ENCODE measurements around the gene GAS7.
A peak's percentile ranks its signal among the peaks of the same experiment; 100 is the strongest.

Gene GAS7

DNA sequence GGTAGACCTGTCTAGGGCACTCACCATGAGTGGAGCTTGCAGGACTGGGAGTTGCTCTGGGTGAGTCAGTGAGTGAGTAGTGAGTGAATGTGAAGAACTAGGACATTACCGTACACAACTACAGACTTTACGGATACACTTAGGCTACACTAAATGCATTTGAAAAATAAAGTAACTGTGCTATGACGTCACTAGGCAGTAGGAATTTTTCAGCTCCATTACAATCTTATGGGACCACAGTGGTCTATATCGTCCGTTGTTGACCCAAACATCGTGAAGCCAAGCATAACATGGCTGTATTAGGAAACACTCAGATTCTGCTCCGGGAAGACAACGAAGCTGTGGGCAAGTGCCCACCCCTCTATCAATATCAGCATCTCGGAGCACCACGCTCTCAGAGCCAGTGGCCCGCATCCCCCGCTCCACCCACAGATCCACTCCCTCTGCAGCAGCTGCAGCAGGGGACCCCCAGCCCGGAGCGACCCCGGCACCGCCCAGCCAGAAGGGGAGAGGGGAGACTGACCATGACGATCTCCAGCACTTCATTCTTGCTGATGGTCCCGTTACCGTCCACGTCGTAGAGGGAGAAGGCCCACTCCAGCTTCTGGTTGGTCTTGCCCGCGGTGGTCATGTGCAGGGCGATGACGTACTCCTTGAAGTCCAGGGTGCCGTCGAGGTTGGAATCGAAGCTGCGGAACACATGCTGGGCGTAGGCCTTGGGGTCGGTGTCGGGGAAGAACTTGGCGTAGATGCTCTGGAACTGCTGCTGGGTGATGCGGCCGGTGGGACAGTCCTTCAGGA lies 293.9 kb downstream of the GAS7 start:
- H3K79me2 ChIP-seq (ENCODE audit: control insufficient read depth, insufficient read depth, low read length, poor library complexity): no peaks in the 10 kb centered on the region
- no CpG with 5 or more reads among the region's 35 CpGs for WGBS (ENCODE audit: extremely low coverage, insufficient coverage, insufficient read length)
- no peaks in the 10 kb centered on the region for H3K27me3 ChIP-seq (ENCODE audit: insufficient read depth, low read length)
- H4K12ac ChIP-seq (ENCODE audit: low read depth, low read length): no peak overlapping the region
- no peak overlapping the region for H2AFZ ChIP-seq (ENCODE audit: insufficient read depth, low read length, poor library complexity)
- no peak overlapping the region for H3K9ac ChIP-seq (ENCODE audit: low read length)
- DNase-seq: no peak
- no peak overlapping the region for H4K91ac ChIP-seq (ENCODE audit: low read depth, low read length)
- H3K27ac ChIP-seq (ENCODE audit: low read depth, low read length): no peak overlapping the region
- no peaks in the 10 kb centered on the region for H3K79me1 ChIP-seq (ENCODE audit: low read length)
- H2AK5ac ChIP-seq (ENCODE audit: low read length): no peak overlapping the region
- no peaks in the 10 kb centered on the region for H3K36me3 ChIP-seq (ENCODE audit: control insufficient read depth in 1 of 2, insufficient read depth in 2 of 2, low read length in 2 of 2)
- no peak overlapping the region for H3K14ac ChIP-seq (ENCODE audit: low read length)
- no peak overlapping the region for H3K18ac ChIP-seq (ENCODE audit: low read length)
- no peak overlapping the region for H2BK120ac ChIP-seq (ENCODE audit: insufficient read depth, low read length, poor library complexity)
- no peaks in the 10 kb centered on the region for H3K9me3 ChIP-seq (ENCODE audit: insufficient read depth, low read depth, low read length)
- no peak overlapping the region for H3K4ac ChIP-seq (ENCODE audit: low read depth, low read length)
- H4K8ac ChIP-seq (ENCODE audit: low read depth, low read length): no peak overlapping the region
- H2BK12ac ChIP-seq (ENCODE audit: low read length): no peak overlapping the region
- H3K4me3 ChIP-seq (ENCODE audit: low read depth, low read length): no peak overlapping the region
- H3K4me1 ChIP-seq (ENCODE audit: control insufficient read depth in 1 of 2, insufficient read depth in 2 of 2, low read length in 2 of 2): peaks cover 13% of the 10 kb centered on the region in 2 experiments
- no peak overlapping the region for H3K4me2 ChIP-seq (ENCODE audit: low read length)
- no peak overlapping the region for H3K23ac ChIP-seq (ENCODE audit: low read length)
- H2BK5ac ChIP-seq (ENCODE audit: low read depth, low read length, poor library complexity): no peak overlapping the region

DNA sequence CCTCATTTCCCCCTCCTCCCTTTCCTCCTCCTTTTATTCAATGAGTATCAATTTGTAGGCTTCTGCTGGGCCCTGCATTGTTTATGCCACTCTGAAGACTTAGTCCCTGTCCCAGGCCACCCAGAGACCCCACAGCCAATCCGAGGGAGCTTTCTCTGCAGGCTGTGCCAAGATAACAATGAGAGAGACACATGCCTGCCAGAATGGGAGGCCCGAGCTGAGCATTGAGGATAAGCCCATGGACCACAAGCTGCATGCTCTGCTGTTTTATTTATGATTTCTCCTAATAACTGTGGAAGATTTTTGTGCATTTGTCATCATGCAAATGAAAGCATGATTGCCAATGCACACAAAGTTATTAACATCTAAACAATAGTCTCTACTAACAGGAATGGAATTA lies 296.3 kb downstream of the GAS7 start:
- Histone ChIP-seq H2AFZ (ENCODE audit: insufficient read depth, low read length, poor library complexity) (no peak overlapping the region), H3K18ac (ENCODE audit: low read length) (no peak overlapping the region), H3K79me1 (ENCODE audit: low read length) (no peaks in the 10 kb centered on the region), H3K9ac (ENCODE audit: low read length) (no peak overlapping the region), H3K14ac (ENCODE audit: low read length) (no peak overlapping the region), H3K4me1 (ENCODE audit: control insufficient read depth in 1 of 2, insufficient read depth in 2 of 2, low read length in 2 of 2) (peaks cover 4 to 5% of the 10 kb centered on the region in 2 experiments), H3K4me3 (ENCODE audit: low read depth, low read length) (no peak overlapping the region), H4K91ac (ENCODE audit: low read depth, low read length) (no peak overlapping the region), H3K27ac (ENCODE audit: low read depth, low read length) (no peak overlapping the region), H3K23ac (ENCODE audit: low read length) (no peak overlapping the region), H3K36me3 (ENCODE audit: control insufficient read depth in 1 of 2, insufficient read depth in 2 of 2, low read length in 2 of 2) (no peaks in the 10 kb centered on the region), H4K8ac (ENCODE audit: low read depth, low read length) (no peak overlapping the region), H4K12ac (ENCODE audit: low read depth, low read length) (no peak overlapping the region), H3K79me2 (ENCODE audit: control insufficient read depth, insufficient read depth, low read length, poor library complexity) (no peaks in the 10 kb centered on the region), H3K27me3 (ENCODE audit: insufficient read depth, low read length) (no peaks in the 10 kb centered on the region), H3K4me2 (ENCODE audit: low read length) (no peak overlapping the region), H3K9me3 (ENCODE audit: insufficient read depth, low read depth, low read length) (no peaks in the 10 kb centered on the region), H2BK120ac (ENCODE audit: insufficient read depth, low read length, poor library complexity) (no peak overlapping the region), H2AK5ac (ENCODE audit: low read length) (no peak overlapping the region), H3K4ac (ENCODE audit: low read depth, low read length) (no peak overlapping the region), H2BK5ac (ENCODE audit: low read depth, low read length, poor library complexity) (no peak overlapping the region), H2BK12ac (ENCODE audit: low read length) (no peak overlapping the region)
- no peak for DNase-seq
- WGBS (ENCODE audit: extremely low coverage, insufficient coverage, insufficient read length): no CpG with 5 or more reads among the region's 2 CpGs

DNA sequence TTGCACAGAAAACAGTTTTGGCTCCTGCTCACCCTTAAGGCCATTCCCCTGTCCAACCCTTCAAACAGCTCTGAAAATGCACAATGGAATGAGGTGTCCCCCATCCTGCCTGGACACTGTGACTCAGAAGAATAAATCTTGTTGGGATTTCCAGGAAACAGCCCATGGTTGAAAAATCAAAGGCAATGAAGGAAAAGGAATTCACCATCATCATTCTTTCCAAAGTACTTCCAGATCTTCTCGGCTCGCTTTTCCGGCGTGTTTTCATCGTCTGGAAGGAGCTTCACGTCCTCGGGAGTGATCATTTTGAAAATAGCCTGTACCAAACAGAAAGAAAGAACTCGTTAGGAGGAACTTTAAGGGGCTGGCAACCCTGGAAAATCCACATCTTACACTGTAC lies 297.6 kb downstream of the GAS7 start:
- Histone ChIP-seq H3K4me2 (ENCODE audit: low read length) (no peak overlapping the region), H3K9me3 (ENCODE audit: insufficient read depth, low read depth, low read length) (no peaks in the 10 kb centered on the region), H3K4me3 (ENCODE audit: low read depth, low read length) (no peak overlapping the region), H3K4ac (ENCODE audit: low read depth, low read length) (no peak overlapping the region), H3K14ac (ENCODE audit: low read length) (no peak overlapping the region), H3K27ac (ENCODE audit: low read depth, low read length) (no peak overlapping the region), H2BK12ac (ENCODE audit: low read length) (no peak overlapping the region), H3K79me2 (ENCODE audit: control insufficient read depth, insufficient read depth, low read length, poor library complexity) (no peaks in the 10 kb centered on the region), H2AFZ (ENCODE audit: insufficient read depth, low read length, poor library complexity) (no peak overlapping the region), H3K9ac (ENCODE audit: low read length) (no peak overlapping the region), H3K27me3 (ENCODE audit: insufficient read depth, low read length) (no peaks in the 10 kb centered on the region), H3K4me1 (ENCODE audit: control insufficient read depth in 1 of 2, insufficient read depth in 2 of 2, low read length in 2 of 2) (peaks cover 4 to 5% of the 10 kb centered on the region in 2 experiments), H4K91ac (ENCODE audit: low read depth, low read length) (no peak overlapping the region), H2AK5ac (ENCODE audit: low read length) (no peak overlapping the region), H3K23ac (ENCODE audit: low read length) (no peak overlapping the region), H2BK120ac (ENCODE audit: insufficient read depth, low read length, poor library complexity) (no peak overlapping the region), H3K79me1 (ENCODE audit: low read length) (no peaks in the 10 kb centered on the region), H2BK5ac (ENCODE audit: low read depth, low read length, poor library complexity) (no peak overlapping the region), H4K8ac (ENCODE audit: low read depth, low read length) (no peak overlapping the region), H4K12ac (ENCODE audit: low read depth, low read length) (no peak overlapping the region), H3K36me3 (ENCODE audit: control insufficient read depth in 1 of 2, insufficient read depth in 2 of 2, low read length in 2 of 2) (no peaks in the 10 kb centered on the region), H3K18ac (ENCODE audit: low read length) (no peak overlapping the region)
- no CpG with 5 or more reads among the region's 8 CpGs for WGBS (ENCODE audit: extremely low coverage, insufficient coverage, insufficient read length)
- peak; percentile 60 to 83 for DNase-seq

DNA sequence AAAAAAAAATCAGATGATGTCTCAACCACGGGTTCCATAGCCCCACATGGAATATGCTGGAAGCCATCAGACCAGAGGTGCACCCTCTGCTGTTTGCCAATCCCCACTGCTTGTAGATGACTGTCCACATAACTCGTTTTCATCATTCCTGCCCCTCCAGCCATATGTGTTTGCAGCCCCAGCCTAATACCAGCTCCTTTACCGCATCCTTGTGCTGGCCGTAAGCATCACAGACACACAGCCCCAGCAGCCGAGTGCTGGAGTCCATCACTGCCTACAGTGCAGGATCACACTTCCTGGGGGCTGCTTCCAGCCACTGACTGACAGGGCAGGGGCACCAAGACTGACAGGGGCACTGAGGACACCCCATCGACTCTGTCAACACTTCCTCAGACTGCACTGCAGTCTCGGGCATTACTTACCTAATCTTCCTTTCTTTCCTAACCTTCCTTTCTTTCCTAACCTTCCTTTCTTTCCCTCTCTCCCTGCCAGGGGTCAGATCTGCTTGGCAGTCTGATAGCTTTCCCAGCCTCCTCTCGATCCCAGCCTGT lies 298.3 kb downstream of the GAS7 start:
- Histone ChIP-seq H3K79me1 (ENCODE audit: low read length) (no peaks in the 10 kb centered on the region), H3K79me2 (ENCODE audit: control insufficient read depth, insufficient read depth, low read length, poor library complexity) (no peaks in the 10 kb centered on the region), H2AK5ac (ENCODE audit: low read length) (no peak overlapping the region), H3K9ac (ENCODE audit: low read length) (no peak overlapping the region), H3K9me3 (ENCODE audit: insufficient read depth, low read depth, low read length) (no peaks in the 10 kb centered on the region), H3K27me3 (ENCODE audit: insufficient read depth, low read length) (no peaks in the 10 kb centered on the region), H3K4ac (ENCODE audit: low read depth, low read length) (no peak overlapping the region), H3K4me2 (ENCODE audit: low read length) (no peak overlapping the region), H2BK120ac (ENCODE audit: insufficient read depth, low read length, poor library complexity) (no peak overlapping the region), H4K8ac (ENCODE audit: low read depth, low read length) (no peak overlapping the region), H3K36me3 (ENCODE audit: control insufficient read depth in 1 of 2, insufficient read depth in 2 of 2, low read length in 2 of 2) (no peaks in the 10 kb centered on the region), H4K12ac (ENCODE audit: low read depth, low read length) (no peak overlapping the region), H3K14ac (ENCODE audit: low read length) (no peak overlapping the region), H2BK12ac (ENCODE audit: low read length) (no peak overlapping the region), H3K23ac (ENCODE audit: low read length) (no peak overlapping the region), H3K4me1 (ENCODE audit: control insufficient read depth in 1 of 2, insufficient read depth in 2 of 2, low read length in 2 of 2) (peaks cover 4 to 5% of the 10 kb centered on the region in 2 experiments), H2BK5ac (ENCODE audit: low read depth, low read length, poor library complexity) (no peak overlapping the region), H3K18ac (ENCODE audit: low read length) (no peak overlapping the region), H2AFZ (ENCODE audit: insufficient read depth, low read length, poor library complexity) (no peak overlapping the region), H3K4me3 (ENCODE audit: low read depth, low read length) (no peak overlapping the region), H4K91ac (ENCODE audit: low read depth, low read length) (no peak overlapping the region), H3K27ac (ENCODE audit: low read depth, low read length) (no peak overlapping the region)
- WGBS (ENCODE audit: extremely low coverage, insufficient coverage, insufficient read length): no CpG with 5 or more reads among the region's 8 CpGs
- peak in 1 of 2 donors; percentile 23 for DNase-seq

All from trophoblast cell (in vitro differentiated cells and primary cell).